ENCODE measurements around the gene TBC1D24.
"Not testable (repeated sequence)": the region's sequence is repeated elsewhere in the genome, so short reads cannot be mapped to it uniquely, and the experiment has no call there.

The TBC1D24 gene

GRCh38 chr16:2437032-2437790 lies 37.7 kb upstream of the TBC1D24 start:
- TF ChIP-seq ZFX (IDR thresholded peaks at IDR 0.05) (no peak), CTCF (conservative IDR thresholded peaks at IDR 0.05) (no peak)
- no peak overlapping the region for H3K27ac ChIP-seq

GRCh38 chr16:2438121-2438520 lies 36.8 kb upstream of the TBC1D24 start:
- H3K27ac ChIP-seq, result no peak overlapping the region
- TF ChIP-seq CTCF (conservative IDR thresholded peaks at IDR 0.05), result no peak

GRCh38 chr16:2439598-2439997 lies 35.3 kb upstream of the TBC1D24 start:
- H3K27ac ChIP-seq, result no peak overlapping the region
- TF ChIP-seq CTCF (conservative IDR thresholded peaks at IDR 0.05), result no peak
- TF ChIP-seq ZFX (IDR thresholded peaks at IDR 0.05), result no peak

- H3K27ac ChIP-seq, result not testable (repeated sequence)
Measured at GRCh38 chr16:2441143-2441804, 33.7 kb upstream of the TBC1D24 start.

GRCh38 chr16:2443555-2443954 lies 31.4 kb upstream of the TBC1D24 start:
- H3K27ac ChIP-seq, result no peak overlapping the region
- no peak for TF ChIP-seq CTCF (conservative IDR thresholded peaks at IDR 0.05)
- no peak for TF ChIP-seq ZFX (IDR thresholded peaks at IDR 0.05)

- no peak overlapping the region for H3K27ac ChIP-seq
- TF ChIP-seq ZFX (IDR thresholded peaks at IDR 0.05), result no peak
- TF ChIP-seq CTCF (conservative IDR thresholded peaks at IDR 0.05), result no peak
Measured at GRCh38 chr16:2447920-2448583, 26.9 kb upstream of the TBC1D24 start.

GRCh38 chr16:2449118-2449517 lies 25.8 kb upstream of the TBC1D24 start:
- no peak for TF ChIP-seq ZFX (IDR thresholded peaks at IDR 0.05)
- TF ChIP-seq CTCF (conservative IDR thresholded peaks at IDR 0.05), result no peak
- H3K27ac ChIP-seq, result no peak overlapping the region

Data from C4-2B (cell line).